Aorta (tissue), 5 donors: ENCODE results near the gene CLECL1. TPM values are rescaled to one million over a fixed set of nuclear protein-coding genes. Genes with fewer than 3 reads are reported as not detected.
"Not testable (repeated sequence)": the region's sequence is repeated elsewhere in the genome, so short reads cannot be mapped to it uniquely, and the experiment has no call there.

Experiments
- ATAC-seq: fragments of 200-7000 bp; cut with Tn5 transposase; one replicate; pipeline ENCODE4 v1.9.1; 2022; ENCODE audit warnings: moderate library complexity; ENCODE audit not compliant: low FRiP score
- DNase-seq, 2 donors: peaks; one replicate each; pipeline ENCODE4 v3.0.0-alpha.2; 2020
- H3K27ac ChIP-seq, 2 donors: one replicate each; pipeline ENCODE4 v1.5.1; 2013; ENCODE audit warnings: low read length in 2 of 2, mild to moderate bottlenecking in 2 of 2, moderate library complexity in 2 of 2, control low read depth in 1 of 2, inconsistent platforms in 1 of 2, low read depth in 1 of 2
- H3K27me3 ChIP-seq, 2 donors: one replicate each; pipeline ENCODE4 v1.6.1; 2013; ENCODE audit warnings: control low read depth in 1 of 2, low read length in 1 of 2, mild to moderate bottlenecking in 1 of 2, moderate library complexity in 1 of 2; ENCODE audit not compliant: insufficient read depth in 2 of 2, control insufficient read depth in 1 of 2
- H3K36me3 ChIP-seq, 2 donors: one replicate each; pipeline ENCODE4 v1.6.1; 2013; ENCODE audit warnings: control low read depth in 1 of 2, low read length in 1 of 2, mild to moderate bottlenecking in 1 of 2; ENCODE audit not compliant: insufficient read depth in 2 of 2, control insufficient read depth in 1 of 2
- H3K4me1 ChIP-seq, 2 donors: one replicate each; pipeline ENCODE4 v1.6.1; 2013; ENCODE audit warnings: low read length in 2 of 2, control low read depth in 1 of 2, mild to moderate bottlenecking in 1 of 2, moderate library complexity in 1 of 2; ENCODE audit not compliant: insufficient read depth in 2 of 2, control insufficient read depth in 1 of 2
- H3K4me3 ChIP-seq, 2 donors: one replicate each; pipeline ENCODE4 v1.5.1; 2013; ENCODE audit warnings: low read length in 2 of 2, control low read depth in 1 of 2, mild to moderate bottlenecking in 1 of 2
- H3K9me3 ChIP-seq: one replicate; pipeline ENCODE4 v1.6.1; 2013; ENCODE audit warnings: mild to moderate bottlenecking, low read length; ENCODE audit not compliant: control insufficient read depth
- WGBS, 2 donors: extraction: QIAGEN DNeasy Blood & Tissue Kit; methylation state at CpG; one replicate each; pipeline ENCODE4 v1.1.7; 2013; 5-methylcytosine and 5-hydroxymethylcytosine counted together
- intact Hi-C, 2 donors: fragments of 100-400 bp; cut with DNase I; formaldehyde crosslinking; loops; one replicate each; pipeline versions ENCODE4 v1.14.2 to v1.15.0; 2022
- polyA plus RNA-seq, 2 donors: library from polyadenylated mRNA; stranded (reverse); fragments of 200-250 nt; gene quantifications; one replicate each; pipeline ENCODE4 v1.2.3, GENCODE V29; 2013
- total RNA-seq, 2 donors: library from RNA; stranded (reverse); fragmentation: NEBNext Ultra II Directional; extraction: Animal tissue kit (Norgen Biotek cat#: 25700); gene quantifications; one replicate each; pipeline ENCODE4 v1.2.1, GENCODE V29; 2021
- donor health status: healthy with polysubstance abuse.
- donor health status: Bipolar disorder and iron deficiency.
- donor health status: DM: no; HTN: no; CAD: no.
- donor health status: DM: no; HTN: no; CAD: no.
- donor health status: DM: yes; HTN: yes; CAD: no.

The CLECL1 gene
- total and polyA plus RNA-seq, 4 donors, result 2.1 TPM; not detected in 3

DNA sequence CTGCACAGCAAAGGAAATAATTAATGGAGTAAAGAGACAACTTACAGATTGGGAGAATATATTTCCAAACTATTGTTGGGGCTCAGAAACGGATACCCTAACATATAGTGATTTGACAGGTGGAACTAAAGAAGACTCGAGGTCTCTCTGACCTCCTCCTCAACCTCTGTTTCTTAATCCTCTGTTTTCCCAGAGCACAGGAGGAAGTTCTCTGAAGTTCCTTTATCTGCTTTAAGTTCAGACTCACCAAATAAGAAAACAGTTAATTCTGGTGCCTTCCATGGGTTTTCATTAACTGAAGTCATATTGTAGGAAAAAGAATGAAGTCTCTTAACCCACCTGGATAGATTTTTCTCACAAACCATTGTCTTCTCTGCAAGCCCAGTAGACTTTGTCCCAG, 34.2 kb downstream of the CLECL1 start:
- H3K36me3 ChIP-seq, result peaks cover 0 to 2% of the 10 kb centered on the region in 2 donors
- peaks cover 2% of the 10 kb centered on the region for H3K9me3 ChIP-seq
- H3K4me3 ChIP-seq, result no peak overlapping the region
- ATAC-seq (no peak), DNase-seq (no peak)
- intact Hi-C loops, result no loop called here
- H3K4me1 ChIP-seq, result no peaks in the 10 kb centered on the region
- H3K27ac ChIP-seq, result no peak overlapping the region
- 82 to 87% methylated on average over 2 of the region's 2 CpGs for WGBS, 2 donors
- H3K27me3 ChIP-seq, result no peaks in the 10 kb centered on the region

DNA sequence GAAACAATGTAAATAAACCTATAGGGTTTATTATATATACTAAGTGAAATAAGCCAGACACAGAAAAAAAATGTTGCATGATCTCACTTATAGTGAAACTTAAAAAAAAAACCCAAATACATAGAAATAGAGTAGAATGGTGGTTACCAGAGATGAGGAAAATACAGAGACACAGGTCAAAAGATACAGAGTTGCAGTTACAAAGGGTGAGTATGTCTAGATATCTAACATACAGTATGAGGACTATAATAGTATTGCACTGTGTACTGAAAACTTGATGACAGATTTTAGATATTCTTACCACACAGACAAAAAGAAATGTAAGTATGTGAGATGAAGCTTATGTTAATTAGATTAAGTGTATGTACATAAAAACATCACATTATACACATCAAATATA, 35.3 kb downstream of the CLECL1 start:
- intact Hi-C loops, result no loop called here
- H3K27ac ChIP-seq, result no peak overlapping the region
- no peaks in the 10 kb centered on the region for H3K27me3 ChIP-seq
- peaks cover 0 to 2% of the 10 kb centered on the region in 2 donors for H3K36me3 ChIP-seq
- ATAC-seq (no peak), DNase-seq (no peak)
- peaks cover 2% of the 10 kb centered on the region for H3K9me3 ChIP-seq
- no peaks in the 10 kb centered on the region for H3K4me1 ChIP-seq
- no peak overlapping the region for H3K4me3 ChIP-seq

DNA sequence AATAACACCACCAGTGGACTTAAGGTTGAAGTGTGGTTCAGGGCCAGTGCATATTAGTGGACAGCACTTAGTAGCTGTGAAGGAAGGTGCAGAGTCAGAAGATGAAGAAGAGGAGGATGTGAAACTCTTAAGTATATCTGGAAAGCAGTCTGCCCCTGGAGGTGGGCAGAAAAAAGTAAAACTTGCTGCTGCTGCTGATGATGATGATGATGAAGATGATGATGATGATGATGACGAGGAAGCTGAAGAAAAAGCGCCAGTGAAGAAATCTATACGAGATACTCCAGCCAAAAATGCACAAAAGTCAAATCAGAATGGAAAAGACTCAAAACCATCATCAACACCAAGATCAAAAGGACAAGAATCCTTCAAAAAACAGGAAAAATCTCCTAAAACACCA, 37.2 kb downstream of the CLECL1 start:
- DNase-seq, H3K27ac ChIP-seq, ATAC-seq, H3K4me1 ChIP-seq, intact Hi-C loops, H3K36me3 ChIP-seq, H3K27me3 ChIP-seq, H3K9me3 ChIP-seq, H3K4me3 ChIP-seq: not testable (repeated sequence)
- WGBS, 2 donors, result 97 to 99% methylated on average over 3 of the region's 3 CpGs

DNA sequence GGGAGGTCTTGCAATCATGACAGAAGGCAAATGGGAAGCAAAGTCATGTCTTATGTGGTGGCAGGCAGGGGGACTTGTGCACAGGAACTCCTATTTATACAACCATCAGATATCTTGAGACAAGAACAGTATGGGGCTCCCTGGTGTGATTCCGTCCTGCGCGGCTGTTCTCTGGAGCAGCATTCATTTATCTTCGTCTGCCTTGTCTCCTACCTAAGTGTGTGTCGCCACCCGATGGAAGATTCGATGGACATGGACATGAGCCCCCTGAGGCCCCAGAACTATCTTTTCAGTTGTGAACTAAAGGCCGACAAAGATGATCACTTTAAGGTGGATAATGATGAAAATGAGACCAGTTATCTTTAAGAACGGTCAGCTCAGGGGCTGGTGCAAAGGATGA, 37.7 kb downstream of the CLECL1 start:
- 91 to 96% methylated on average over 9 of the region's 9 CpGs for WGBS, 2 donors
- ATAC-seq, intact Hi-C loops: not testable (repeated sequence)

DNA sequence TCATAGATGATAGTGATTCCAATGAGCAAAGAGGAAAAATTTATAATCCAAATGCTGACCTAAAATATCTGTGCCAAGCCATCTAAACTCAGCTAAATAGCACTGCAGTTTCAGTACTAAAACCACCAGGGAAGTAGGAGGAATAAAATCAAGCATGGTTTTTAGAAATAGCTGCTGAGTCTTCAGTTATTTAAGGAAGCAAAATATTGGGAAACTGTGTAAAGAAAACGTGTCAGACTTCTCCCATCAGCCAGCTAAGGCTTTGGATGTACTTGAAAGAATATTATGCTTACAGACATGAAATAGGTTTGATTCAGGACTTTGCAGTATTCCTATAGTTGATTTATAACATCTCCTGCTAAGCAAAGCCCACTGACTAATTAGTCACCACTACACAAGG, 38.7 kb downstream of the CLECL1 start:
- DNase-seq (no peak), ATAC-seq (no peak)
- intact Hi-C loops, result no loop called here
- no peaks in the 10 kb centered on the region for H3K27me3 ChIP-seq
- H3K4me3 ChIP-seq, result no peak overlapping the region
- H3K9me3 ChIP-seq, result no peaks in the 10 kb centered on the region
- 56 to 72% methylated on average over 1 of the region's 1 CpG for WGBS, 2 donors
- no peaks in the 10 kb centered on the region for H3K4me1 ChIP-seq
- H3K36me3 ChIP-seq, result peaks cover 0 to 2% of the 10 kb centered on the region in 2 donors
- no peak overlapping the region for H3K27ac ChIP-seq

More for the DNA sequence above, 37.7 kb downstream of the CLECL1 start:
- H3K4me3 ChIP-seq, H3K4me1 ChIP-seq, H3K9me3 ChIP-seq, H3K36me3 ChIP-seq, H3K27ac ChIP-seq, H3K27me3 ChIP-seq, DNase-seq: not testable (repeated sequence)

DNA sequence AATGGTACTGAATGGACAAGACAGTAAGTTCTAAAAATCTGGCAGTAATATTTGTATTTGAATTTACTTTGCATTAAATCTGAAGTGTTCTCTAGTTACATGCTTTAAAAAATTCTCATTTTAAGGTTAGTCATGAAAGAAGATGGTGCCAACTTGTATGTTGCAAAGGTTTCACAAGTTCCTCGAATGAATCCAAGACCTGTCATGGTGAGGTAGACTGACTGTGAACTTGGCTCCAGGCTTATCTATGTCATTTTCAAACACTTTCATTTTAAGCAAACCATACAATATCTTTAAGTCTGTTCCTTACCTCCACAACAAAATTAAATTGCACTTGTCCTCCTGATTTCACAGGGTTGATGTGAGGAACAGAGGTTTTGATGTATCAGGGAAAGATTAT, 40.0 kb downstream of the CLECL1 start:
- Histone ChIP-seq H3K4me1 (no peaks in the 10 kb centered on the region), H3K4me3 (no peak overlapping the region), H3K27me3 (no peaks in the 10 kb centered on the region), H3K27ac (no peak overlapping the region), H3K36me3 (peaks cover 0 to 2% of the 10 kb centered on the region in 2 donors), H3K9me3 (no peaks in the 10 kb centered on the region)
- intact Hi-C loops, result no loop called here
- 86% methylated on average over 1 of the region's 1 CpG for WGBS, 2 donors
- ATAC-seq (no peak), DNase-seq (no peak)

DNA sequence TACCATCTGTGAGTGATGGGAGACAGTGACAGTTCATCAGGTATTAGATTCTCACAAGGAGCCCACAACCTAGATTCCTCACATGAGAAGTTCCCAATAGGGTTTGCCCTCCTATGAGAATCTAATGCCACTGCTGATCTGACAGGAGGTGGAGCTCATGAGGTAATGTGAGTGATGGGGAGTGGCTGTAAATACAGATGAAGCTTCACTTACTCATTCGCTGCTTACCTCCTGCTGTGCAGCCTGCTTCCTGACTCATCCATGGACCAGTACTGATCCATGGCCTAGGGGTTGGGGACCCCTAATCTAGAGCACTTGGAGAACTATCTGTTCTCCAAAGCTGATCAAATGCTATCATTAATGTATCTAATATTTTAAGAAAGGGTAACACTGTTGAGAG, 45.7 kb downstream of the CLECL1 start:
- Histone ChIP-seq H3K36me3 (no peaks in the 10 kb centered on the region), H3K4me3 (no peak overlapping the region), H3K4me1 (no peaks in the 10 kb centered on the region), H3K9me3 (no peaks in the 10 kb centered on the region), H3K27ac (no peak overlapping the region), H3K27me3 (no peaks in the 10 kb centered on the region)
- DNase-seq (no peak), ATAC-seq (no peak)
- WGBS, 2 donors, result 75 to 91% methylated on average over 1 of the region's 1 CpG
- intact Hi-C loops, result no loop called here

DNA sequence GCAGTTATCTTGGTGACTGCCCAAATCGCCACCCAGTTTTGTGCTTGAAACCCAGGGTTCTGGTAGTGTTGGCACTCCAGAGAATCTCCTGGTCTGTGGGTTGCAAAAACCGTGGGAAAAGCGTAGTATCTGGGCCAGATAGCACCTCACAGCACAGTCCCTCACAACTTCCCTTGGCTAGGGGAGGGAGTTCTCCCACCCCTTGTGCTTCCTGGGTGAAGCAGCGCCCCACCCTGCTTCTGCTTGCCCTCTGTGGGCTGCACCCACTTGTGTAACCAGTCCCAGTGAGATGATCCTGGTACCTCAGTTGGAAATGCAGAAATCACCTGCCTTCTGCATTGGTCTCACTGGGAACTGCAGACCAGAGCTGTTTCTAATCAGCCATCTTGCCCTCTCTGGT, 47.0 kb downstream of the CLECL1 start:
- WGBS, 2 donors, result 88 to 90% methylated on average over 4 of the region's 4 CpGs
- DNase-seq (no peak), ATAC-seq (no peak)
- Histone ChIP-seq H3K36me3 (no peaks in the 10 kb centered on the region), H3K27me3 (no peaks in the 10 kb centered on the region), H3K9me3 (no peaks in the 10 kb centered on the region), H3K4me1 (no peaks in the 10 kb centered on the region), H3K27ac (no peak overlapping the region), H3K4me3 (no peak overlapping the region)
- intact Hi-C loops, result no loop called here

DNA sequence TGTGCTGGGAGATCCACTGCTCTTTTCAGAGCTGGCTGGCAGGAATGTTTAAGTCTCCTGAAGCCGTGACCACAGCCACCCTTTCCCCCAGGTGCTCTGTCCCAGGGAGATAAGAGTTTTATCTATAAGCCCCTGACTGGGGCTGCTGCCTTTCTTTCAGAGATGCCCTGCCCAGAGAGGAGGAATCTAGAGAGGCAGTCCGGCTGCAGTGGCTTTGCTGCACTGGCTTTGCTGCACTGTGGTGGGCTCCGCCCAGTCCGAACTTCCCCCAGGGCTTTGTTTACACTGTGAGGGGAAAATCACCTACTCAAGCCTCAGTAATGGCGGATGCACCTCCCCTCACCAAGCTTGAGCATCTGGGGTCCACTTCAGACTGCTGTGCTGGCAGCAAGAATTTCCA, 47.5 kb downstream of the CLECL1 start:
- intact Hi-C loops, H3K4me3 ChIP-seq, H3K27me3 ChIP-seq, H3K9me3 ChIP-seq, ATAC-seq, H3K4me1 ChIP-seq, H3K27ac ChIP-seq, H3K36me3 ChIP-seq, DNase-seq: not testable (repeated sequence)
- 89 to 93% methylated on average over 5 of the region's 5 CpGs for WGBS, 2 donors
